Lung (tissue), 12 donors: Measurements from ENCODE around the gene STT3A. TPM values are rescaled to one million over a fixed set of nuclear protein-coding genes. Genes with fewer than 3 reads are reported as not detected.
"Not testable (repeated sequence)": the region's sequence is repeated elsewhere in the genome, so short reads cannot be mapped to it uniquely, and the experiment has no call there.

ENCODE experiments used
- ATAC-seq: fragments of 200-7000 bp; cut with Tn5 transposase; one replicate; pipeline ENCODE4 v1.9.1; 2020; ENCODE audit warnings: moderate number of reproducible peaks; ENCODE audit not compliant: insufficient read depth, low FRiP score
- DNase-seq, 3 donors: peaks; one replicate each; pipeline ENCODE4 v3.0.0-alpha.2; 2013 to 2017
- H3K27ac ChIP-seq, 2 donors: one replicate each; pipeline ENCODE4 v1.5.1; 2013; ENCODE audit warnings: mild to moderate bottlenecking in 2 of 2, moderate library complexity in 2 of 2, control low read depth in 1 of 2, inconsistent platforms in 1 of 2, low read depth in 1 of 2, low read length in 1 of 2
- H3K27me3 ChIP-seq, 3 donors: one replicate each; pipeline ENCODE4 v1.5.1; 2013; ENCODE audit warnings: low read length in 2 of 3; ENCODE audit not compliant: control insufficient read depth in 3 of 3, insufficient read depth in 3 of 3
- H3K36me3 ChIP-seq, 4 donors: one replicate each; pipeline ENCODE4 v1.5.1; 2013; ENCODE audit warnings: low read length in 4 of 4, mild to moderate bottlenecking in 1 of 4, moderate library complexity in 1 of 4; ENCODE audit not compliant: control insufficient read depth in 4 of 4, insufficient read depth in 4 of 4
- H3K4me1 ChIP-seq, 5 donors: one replicate each; pipeline ENCODE4 v1.5.1; 2013; ENCODE audit warnings: low read length in 5 of 5, mild to moderate bottlenecking in 2 of 5, moderate library complexity in 1 of 5; ENCODE audit not compliant: control insufficient read depth in 5 of 5, insufficient read depth in 5 of 5
- H3K4me3 ChIP-seq: one replicate; pipeline ENCODE4 v1.5.1; 2013; ENCODE audit warnings: mild to moderate bottlenecking, control low read depth, moderate library complexity
- H3K9ac ChIP-seq, 2 donors: one replicate each; pipeline ENCODE4 v1.5.1; 2013; ENCODE audit warnings: low read length in 2 of 2, control low read depth in 1 of 2; ENCODE audit not compliant: insufficient read depth in 1 of 2
- H3K9me3 ChIP-seq, 4 donors: one replicate each; pipeline ENCODE4 v1.5.1; 2013; ENCODE audit warnings: low read length in 3 of 4, mild to moderate bottlenecking in 1 of 4, moderate library complexity in 1 of 4; ENCODE audit not compliant: control insufficient read depth in 4 of 4, insufficient read depth in 3 of 4
- CTCF ChIP-seq: IDR thresholded peaks from 2 replicates; pipeline ENCODE4 v1.5.1; 2012; ENCODE audit warnings: mild to moderate bottlenecking; ENCODE audit errors: control extremely low read depth, extremely low read depth
- WGBS, 2 donors: extraction: QIAGEN DNeasy Blood & Tissue Kit; methylation state at CpG; one replicate each; pipeline ENCODE4 v1.1.7; 2013; 5-methylcytosine and 5-hydroxymethylcytosine counted together
- polyA plus RNA-seq, 2 donors: library from polyadenylated mRNA; stranded (reverse); fragments of 200-250 nt; gene quantifications; one replicate each; pipeline ENCODE4 v1.2.1, GENCODE V29; 2013
- total RNA-seq, 2 donors: library from RNA; depleted of rRNA in 1 of 2; stranded (reverse); fragments of >200 nt in 1 of 2; gene quantifications; one replicate each; pipeline ENCODE4 v1.2.1, GENCODE V29; 2014 to 2021
- donor health status: control.
- donor health status: control.
- donor health status: Bipolar disorder and iron deficiency.
- donor health status: healthy.
- donor health status: DM: yes; HTN: yes; CAD: no.

STT3A gene
- total and polyA plus RNA-seq, 4 donors: 49.6 to 136 (median 101) TPM

DNA sequence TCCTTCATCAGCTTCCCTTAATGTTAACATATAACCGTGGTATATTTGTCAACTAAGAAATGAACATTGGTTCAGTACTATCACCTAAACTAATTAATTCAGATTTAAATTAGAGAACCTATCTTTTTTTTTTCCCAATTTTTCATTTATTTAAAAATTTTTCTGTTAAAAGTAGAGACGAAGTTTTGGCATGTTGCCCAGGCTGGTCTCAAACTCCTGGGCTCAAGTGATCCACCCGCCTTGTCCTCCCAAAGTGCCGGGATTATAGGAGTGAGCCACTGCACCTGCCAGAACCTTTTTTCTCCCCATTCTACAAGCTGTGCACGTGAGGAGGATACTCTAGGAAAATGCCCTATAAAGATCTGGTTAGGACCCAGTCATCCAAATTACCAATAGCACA is 19.7 kb upstream of the STT3A start:
- H3K36me3 ChIP-seq: peaks cover 13 to 42% (median 24%) of the 10 kb centered on the region in 4 donors
- peaks cover 4 to 11% (median 9%) of the 10 kb centered on the region in 5 donors for H3K4me1 ChIP-seq
- no peak overlapping the region for H3K9ac ChIP-seq
- no peak overlapping the region for H3K27ac ChIP-seq
- no peak overlapping the region for H3K4me3 ChIP-seq
- H3K9me3 ChIP-seq: no peaks in the 10 kb centered on the region
- no peak for ATAC-seq
- TF ChIP-seq CTCF: no peak
- no peak for DNase-seq
- no peaks in the 10 kb centered on the region for H3K27me3 ChIP-seq
- 85 to 91% methylated on average over 5 of the region's 5 CpGs for WGBS, 2 donors

- H3K4me3 ChIP-seq, ATAC-seq, H3K9ac ChIP-seq, H3K4me1 ChIP-seq, DNase-seq, H3K27ac ChIP-seq, H3K27me3 ChIP-seq, H3K9me3 ChIP-seq: not testable (repeated sequence)
- whole genome bisulfite sequencing, 2 donors: 97 to 98% methylated on average over 14 of the region's 14 CpGs
- peaks cover 29 to 65% (median 39%) of the 10 kb centered on the region in 4 donors for H3K36me3 ChIP-seq
These were observed 15.5 kb upstream of the STT3A start for GRCh38 chr11:125577181-125577580.

DNA sequence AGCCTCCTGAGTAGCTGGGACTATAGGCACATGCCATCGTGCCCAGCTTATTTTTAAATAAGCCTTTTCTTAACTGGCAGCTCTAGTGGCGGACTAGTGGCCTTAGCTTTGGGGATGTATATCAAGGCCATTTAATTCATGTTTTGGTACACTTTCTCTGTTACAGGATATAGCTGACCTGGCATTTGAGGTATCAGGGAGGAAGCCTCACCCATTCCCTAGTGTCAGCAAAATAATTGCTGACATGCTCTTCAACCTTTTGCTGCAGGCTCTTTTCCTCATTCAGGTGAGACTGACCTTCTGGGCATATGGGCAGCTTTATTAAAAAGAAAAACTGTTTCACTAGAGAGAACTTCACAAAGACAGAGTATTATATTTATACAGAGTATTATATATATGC is 13.9 kb upstream of the STT3A start:
- Histone ChIP-seq H3K4me1 (no peaks in the 10 kb centered on the region), H3K9me3 (no peaks in the 10 kb centered on the region), H3K27me3 (no peaks in the 10 kb centered on the region), H3K27ac (no peak overlapping the region), H3K36me3 (peaks cover 29 to 59% (median 48%) of the 10 kb centered on the region in 4 donors), H3K9ac (no peak overlapping the region), H3K4me3 (no peak overlapping the region)
- TF ChIP-seq CTCF: no peak
- DNase-seq: no peak
- ATAC-seq: no peak
- WGBS, 2 donors: 95 to 97% methylated on average over 2 of the region's 2 CpGs

- Histone ChIP-seq H3K4me1 (no peaks in the 10 kb centered on the region), H3K36me3 (peaks cover 29 to 56% (median 47%) of the 10 kb centered on the region in 4 donors), H3K9ac (no peak overlapping the region), H3K27me3 (no peaks in the 10 kb centered on the region), H3K9me3 (no peaks in the 10 kb centered on the region), H3K27ac (no peak overlapping the region), H3K4me3 (no peak overlapping the region)
- no peak for ATAC-seq
- no peak for TF ChIP-seq CTCF
- no peak for DNase-seq
- WGBS, 2 donors: 96 to 97% methylated on average over 5 of the region's 5 CpGs
These were observed 12.8 kb upstream of the STT3A start for GRCh38 chr11:125579811-125580210.
